Fibroblast of mammary gland (primary cell): ENCODE results near the gene CLCN1.
A peak's percentile ranks its signal among the peaks of the same experiment; 100 is the strongest.

Experiments used
- DNase-seq: peaks from one replicate; pipeline ENCODE4 v3.0.0-alpha.2; 2010; ENCODE audit warnings: low read depth
- H3K4me3 ChIP-seq: 2 replicates; pipeline ENCODE4 v1.5.1; 2011; ENCODE audit warnings: low read depth, mild to moderate bottlenecking, low read length, moderate library complexity; ENCODE audit not compliant: control insufficient read depth
- TF ChIP-seq, protein P1 (sequence below): conservative IDR thresholded peaks from 2 replicates; pipeline ENCODE4 v1.5.1; 2011; ENCODE audit warnings: low read depth, low read length, inconsistent platforms; ENCODE audit not compliant: control insufficient read depth, insufficient read depth

CLCN1 gene

GRCh38 chr7:143385891-143386781, 70.2 kb downstream of the CLCN1 start:
- peak overlapping the region; percentile 30 for H3K4me3 ChIP-seq
- TF ChIP-seq, protein P1, sequence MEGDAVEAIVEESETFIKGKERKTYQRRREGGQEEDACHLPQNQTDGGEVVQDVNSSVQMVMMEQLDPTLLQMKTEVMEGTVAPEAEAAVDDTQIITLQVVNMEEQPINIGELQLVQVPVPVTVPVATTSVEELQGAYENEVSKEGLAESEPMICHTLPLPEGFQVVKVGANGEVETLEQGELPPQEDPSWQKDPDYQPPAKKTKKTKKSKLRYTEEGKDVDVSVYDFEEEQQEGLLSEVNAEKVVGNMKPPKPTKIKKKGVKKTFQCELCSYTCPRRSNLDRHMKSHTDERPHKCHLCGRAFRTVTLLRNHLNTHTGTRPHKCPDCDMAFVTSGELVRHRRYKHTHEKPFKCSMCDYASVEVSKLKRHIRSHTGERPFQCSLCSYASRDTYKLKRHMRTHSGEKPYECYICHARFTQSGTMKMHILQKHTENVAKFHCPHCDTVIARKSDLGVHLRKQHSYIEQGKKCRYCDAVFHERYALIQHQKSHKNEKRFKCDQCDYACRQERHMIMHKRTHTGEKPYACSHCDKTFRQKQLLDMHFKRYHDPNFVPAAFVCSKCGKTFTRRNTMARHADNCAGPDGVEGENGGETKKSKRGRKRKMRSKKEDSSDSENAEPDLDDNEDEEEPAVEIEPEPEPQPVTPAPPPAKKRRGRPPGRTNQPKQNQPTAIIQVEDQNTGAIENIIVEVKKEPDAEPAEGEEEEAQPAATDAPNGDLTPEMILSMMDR: no peak
- DNase-seq: peak; percentile 63

DNA sequence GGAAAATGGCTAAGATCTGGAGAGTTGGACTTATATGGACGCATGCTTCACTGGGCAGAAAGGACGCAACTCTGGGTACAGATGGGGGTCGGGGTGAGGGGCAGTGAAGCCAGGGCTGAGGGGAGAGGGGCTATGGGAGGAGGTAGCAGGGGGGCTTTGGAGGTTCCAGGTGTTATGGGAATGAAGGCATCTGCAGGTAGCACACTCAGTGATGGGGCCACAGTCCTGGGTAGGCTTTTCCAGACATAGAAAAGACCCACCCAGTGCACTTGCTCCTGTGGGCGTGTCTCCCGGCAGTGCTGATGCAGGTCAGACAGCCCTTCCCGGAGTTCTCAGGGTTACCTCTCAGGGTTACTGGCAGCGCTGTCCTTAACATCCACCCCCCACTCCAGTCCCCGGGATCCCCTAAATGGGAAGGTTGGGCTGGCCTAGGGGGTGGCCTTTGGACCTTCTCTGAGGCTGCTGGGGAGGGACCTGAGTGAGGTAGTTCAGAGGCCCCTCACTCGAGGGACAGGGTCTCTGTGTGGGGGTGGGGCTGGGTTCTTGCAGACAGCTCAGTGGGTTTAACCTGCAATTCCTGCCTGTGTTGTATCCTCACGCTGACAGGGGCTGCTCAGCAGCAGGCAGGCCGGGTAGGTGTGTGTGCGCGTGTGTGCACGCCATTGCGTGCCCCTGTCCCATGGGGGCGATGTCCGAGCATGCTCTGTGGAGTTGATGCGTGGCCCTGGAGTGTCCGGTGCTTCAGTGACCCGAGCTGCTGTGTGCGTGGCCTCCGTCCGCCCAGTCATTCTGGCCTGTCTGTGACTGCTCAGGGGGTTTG, 71.5 kb downstream of the CLCN1 start:
- TF ChIP-seq, protein P1: peak; percentile 11
- DNase-seq: no peak
- H3K4me3 ChIP-seq: no peak overlapping the region

DNA sequence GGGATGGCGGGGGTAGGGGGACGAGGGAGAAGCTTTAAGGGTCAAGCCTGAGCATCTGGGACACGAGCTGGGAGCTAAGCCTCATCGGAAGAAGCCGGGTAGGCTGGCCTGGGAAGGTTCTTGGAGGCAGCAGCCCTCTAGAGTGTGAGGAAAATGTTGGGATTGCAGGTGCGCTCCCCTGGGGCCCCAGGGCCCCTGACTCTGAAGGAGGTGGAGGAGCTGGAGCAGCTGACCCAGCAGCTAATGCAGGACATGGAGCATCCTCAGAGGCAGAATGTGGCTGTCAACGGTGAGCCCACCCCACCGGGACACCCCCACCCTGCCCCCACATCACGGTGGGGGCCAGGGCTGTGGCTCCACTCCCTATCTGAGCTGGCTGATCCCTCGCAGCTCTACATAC, 72.1 kb downstream of the CLCN1 start:
- H3K4me3 ChIP-seq: no peak overlapping the region
- TF ChIP-seq, protein P1: no peak
- DNase-seq: no peak

GRCh38 chr7:143388491-143389101, 72.7 kb downstream of the CLCN1 start:
- TF ChIP-seq, protein P1: no peak
- no peak overlapping the region for H3K4me3 ChIP-seq
- no peak for DNase-seq

- no peak overlapping the region for H3K4me3 ChIP-seq
- peak; percentile 45 for DNase-seq
- TF ChIP-seq, protein P1: peak; percentile 8
Observed at GRCh38 chr7:143389316-143390103, 73.6 kb downstream of the CLCN1 start.
